Eye (tissue), 1 donor: Measurements from ENCODE around the gene UPB1.
"Not testable (repeated sequence)": the region's sequence is repeated elsewhere in the genome, so short reads cannot be mapped to it uniquely, and the experiment has no call there.

Experiments
- DNase-seq: peaks from one replicate; pipeline ENCODE4 v3.0.0-alpha.2; 2015

The UPB1 gene

GRCh38 chr22:24504956-24505736, 10.0 kb downstream of the UPB1 start:
- no peak for DNase-seq

- DNase-seq = no peak
Observed at GRCh38 chr22:24506802-24507438, 11.8 kb downstream of the UPB1 start.

- DNase-seq = no peak
Observed at GRCh38 chr22:24507716-24508115, 12.6 kb downstream of the UPB1 start.

- DNase-seq = no peak
Observed at GRCh38 chr22:24510637-24511625, 15.8 kb downstream of the UPB1 start.

- DNase-seq = no peak
Observed at GRCh38 chr22:24512043-24512442, 16.9 kb downstream of the UPB1 start.

GRCh38 chr22:24513378-24514240, 18.5 kb downstream of the UPB1 start:
- no peak for DNase-seq

- DNase-seq = no peak
Observed at GRCh38 chr22:24514241-24515026, 19.3 kb downstream of the UPB1 start.

- no peak for DNase-seq
Observed at GRCh38 chr22:24515027-24515338, 19.9 kb downstream of the UPB1 start.

GRCh38 chr22:24516301-24516737, 21.2 kb downstream of the UPB1 start:
- peak; percentile 62 for DNase-seq

- no peak for DNase-seq
Observed at GRCh38 chr22:24517446-24517845, 22.3 kb downstream of the UPB1 start.

GRCh38 chr22:24518228-24518627, 23.1 kb downstream of the UPB1 start:
- DNase-seq = no peak

GRCh38 chr22:24518771-24519485, 23.8 kb downstream of the UPB1 start:
- DNase-seq = no peak

- DNase-seq = no peak
Observed at GRCh38 chr22:24519496-24519895, 24.4 kb downstream of the UPB1 start.

GRCh38 chr22:24521791-24522245, 26.7 kb downstream of the UPB1 start:
- peak; percentile 68 for DNase-seq

- DNase-seq = no peak
Observed at GRCh38 chr22:24523873-24524272, 28.7 kb downstream of the UPB1 start.

- DNase-seq = peak; percentile 71
Observed at GRCh38 chr22:24525416-24526037, 30.4 kb downstream of the UPB1 start.

GRCh38 chr22:24526191-24526590, 31.1 kb downstream of the UPB1 start:
- no peak for DNase-seq

GRCh38 chr22:24529898-24530297, 34.8 kb downstream of the UPB1 start:
- DNase-seq = no peak

GRCh38 chr22:24530968-24531367, 35.8 kb downstream of the UPB1 start:
- DNase-seq = not testable (repeated sequence)

GRCh38 chr22:24532075-24532474, 36.9 kb downstream of the UPB1 start:
- DNase-seq = no peak
